Measurements from ENCODE around the gene UCP3.

- no peak for TF ChIP-seq CTCF (IDR thresholded peaks at IDR 0.05)
- no peak for TF ChIP-seq POLR2A (IDR thresholded peaks at IDR 0.05)
- no peak for TF ChIP-seq POLR2AphosphoS5 (IDR thresholded peaks at IDR 0.05)
- no peak for TF ChIP-seq EP300 (IDR thresholded peaks at IDR 0.05; ENCODE audit: low read depth)
These were observed 32.3 kb downstream of the UCP3 start for GRCh38 chr11:73976451-73977151.
